Measurements from ENCODE around the gene C1orf50. TPM values are rescaled to one million over a fixed set of nuclear protein-coding genes. Genes with fewer than 3 reads are reported as not detected.

Gene C1orf50
- total RNA-seq, 1 experiment from 2014 or later: 7.7 TPM

DNA sequence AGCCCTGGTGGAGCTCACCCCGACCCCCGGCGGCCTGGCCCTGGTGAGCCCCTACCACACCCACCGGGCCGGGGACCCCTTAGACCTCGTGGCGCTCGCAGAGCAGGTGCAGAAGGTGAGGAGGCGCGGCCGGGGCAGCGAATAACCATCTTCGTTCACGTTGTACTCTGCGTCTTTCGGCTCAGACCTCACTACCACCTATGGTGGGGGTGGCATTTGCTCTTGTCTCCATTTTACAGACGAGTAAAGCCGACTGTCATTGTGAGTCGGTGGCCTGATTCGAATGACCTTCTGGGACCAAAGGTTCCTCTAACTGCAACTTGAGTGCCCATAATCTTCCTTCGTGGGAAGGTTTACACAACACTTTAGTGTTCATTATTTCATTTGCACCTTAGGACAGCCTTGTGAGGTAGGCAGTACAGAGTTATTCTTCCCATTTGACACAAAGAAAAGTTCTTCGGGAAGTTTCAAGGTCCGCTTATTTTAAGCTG is 506 bp downstream of the C1orf50 start:
- Histone ChIP-seq H3K18ac (ENCODE audit: insufficient read length, low read depth, low read length) (peak overlapping the region; percentile 32), H3K9ac (ENCODE audit: extremely low read depth, insufficient read length, low read length) (peak overlapping the region; percentile 68), H4K91ac (ENCODE audit: insufficient read length, low read depth, low read length) (no peak overlapping the region), H2BK120ac (ENCODE audit: low read depth, low read length, poor library complexity, severe bottlenecking) (no peak overlapping the region), H3K4ac (ENCODE audit: low read depth, low read length) (no peak overlapping the region), H3K23me2 (ENCODE audit: insufficient read length, low read depth, low read length, poor library complexity, severe bottlenecking) (peaks cover 7% of the 10 kb centered on the region), H2AK5ac (ENCODE audit: insufficient read length, low read length) (no peak overlapping the region), H3K79me1 (ENCODE audit: insufficient read depth, low read depth, low read length, poor library complexity, severe bottlenecking) (no peaks in the 10 kb centered on the region), H2AFZ (ENCODE audit: low read length) (no peak overlapping the region), H4K8ac (replicated peaks; ENCODE audit: insufficient read length, low read depth, low read length) (no peak overlapping the region), H2BK15ac (ENCODE audit: low read depth, low read length) (no peak overlapping the region), H2BK5ac (ENCODE audit: insufficient read length, low read length) (no peak overlapping the region), H3K9me3 (ENCODE audit: control insufficient read depth, low read depth, low read length) (no peaks in the 10 kb centered on the region), H3K27me3 (ENCODE audit: insufficient read depth, low read length) (no peaks in the 10 kb centered on the region), H2BK12ac (ENCODE audit: insufficient read length, low read depth, low read length) (no peak overlapping the region), H3K14ac (ENCODE audit: insufficient read depth, low read length) (peak overlapping the region; percentile 33; the same call in 1 of the 2 replicates), H4K5ac (ENCODE audit: insufficient read length, low read depth, low read length) (no peak overlapping the region), H4K20me1 (ENCODE audit: control insufficient read depth, insufficient read depth, insufficient read length) (no peaks in the 10 kb centered on the region), H3K4me1 (ENCODE audit: insufficient read depth, low read length) (no peaks in the 10 kb centered on the region), H3K79me2 (ENCODE audit: insufficient read depth, low read length) (0 out of 2 replicates have a peak, but pooled peaks cover 3% of the 10 kb centered on the region), H3K4me2 (ENCODE audit: insufficient read depth, insufficient read length, low read length) (peak overlapping the region; percentile 91), H2BK20ac (ENCODE audit: low read depth, low read length, poor library complexity, severe bottlenecking) (no peak overlapping the region), H3T11ph (ENCODE audit: low read length) (no peak overlapping the region), H3K23ac (ENCODE audit: insufficient read length, low read depth, low read length) (no peak overlapping the region), H3K27ac (ENCODE audit: insufficient read length, low read depth, low read length) (no peak overlapping the region), H3K56ac (ENCODE audit: insufficient read length, low read depth, low read length) (no peak overlapping the region)
- no peaks in the 10 kb centered on the region for H3K27me3 Mint-ChIP-seq (ENCODE audit: low read depth)
- H3K4me3 Mint-ChIP-seq: no peak overlapping the region; a peak in 2 of 5 replicates
- DNase-seq: no peak
- peaks cover 8 to 23% (median 12%) of the 10 kb centered on the region in 3 experiments; a peak in 6 of 7 replicates for H3K36me3 Mint-ChIP-seq (ENCODE audit: insufficient read depth in 1 of 3, low read depth in 3 of 3)
- TF ChIP-seq, protein P1, sequence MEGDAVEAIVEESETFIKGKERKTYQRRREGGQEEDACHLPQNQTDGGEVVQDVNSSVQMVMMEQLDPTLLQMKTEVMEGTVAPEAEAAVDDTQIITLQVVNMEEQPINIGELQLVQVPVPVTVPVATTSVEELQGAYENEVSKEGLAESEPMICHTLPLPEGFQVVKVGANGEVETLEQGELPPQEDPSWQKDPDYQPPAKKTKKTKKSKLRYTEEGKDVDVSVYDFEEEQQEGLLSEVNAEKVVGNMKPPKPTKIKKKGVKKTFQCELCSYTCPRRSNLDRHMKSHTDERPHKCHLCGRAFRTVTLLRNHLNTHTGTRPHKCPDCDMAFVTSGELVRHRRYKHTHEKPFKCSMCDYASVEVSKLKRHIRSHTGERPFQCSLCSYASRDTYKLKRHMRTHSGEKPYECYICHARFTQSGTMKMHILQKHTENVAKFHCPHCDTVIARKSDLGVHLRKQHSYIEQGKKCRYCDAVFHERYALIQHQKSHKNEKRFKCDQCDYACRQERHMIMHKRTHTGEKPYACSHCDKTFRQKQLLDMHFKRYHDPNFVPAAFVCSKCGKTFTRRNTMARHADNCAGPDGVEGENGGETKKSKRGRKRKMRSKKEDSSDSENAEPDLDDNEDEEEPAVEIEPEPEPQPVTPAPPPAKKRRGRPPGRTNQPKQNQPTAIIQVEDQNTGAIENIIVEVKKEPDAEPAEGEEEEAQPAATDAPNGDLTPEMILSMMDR (conservative IDR thresholded peaks at IDR 0.05): no peak
- H3K27ac Mint-ChIP-seq: peak overlapping the region in 2 of 3 experiments; percentile 27 to 81; a peak in 3 of 7 replicates
- H3K9me3 Mint-ChIP-seq: no peaks in the 10 kb centered on the region
- no CpG with 5 or more reads among the region's 23 CpGs for WGBS (ENCODE audit: extremely low coverage, insufficient read length, low lambda C conversion rate)
- H3K4me1 Mint-ChIP-seq: peaks cover 8 to 9% of the 10 kb centered on the region in 2 experiments
